Kidney epithelial cell (primary cell): Measurements from ENCODE around the gene LAMB2. TPM values are rescaled to one million over a fixed set of nuclear protein-coding genes. Genes with fewer than 3 reads are reported as not detected.
A peak's percentile ranks its signal among the peaks of the same experiment; 100 is the strongest.

Experiments
- DNase-seq: peaks from one replicate; pipeline ENCODE4 v3.0.0-alpha.2; 2010; ENCODE audit warnings: low read depth
- H3K27me3 ChIP-seq: 2 replicates; pipeline ENCODE4 v1.6.0; 2011; ENCODE audit warnings: low read length; ENCODE audit not compliant: control insufficient read depth, insufficient read depth
- H3K36me3 ChIP-seq: 2 replicates; pipeline ENCODE4 v1.5.1; 2011; ENCODE audit warnings: low read length; ENCODE audit not compliant: control insufficient read depth, insufficient read depth
- H3K4me3 ChIP-seq: 2 replicates; pipeline ENCODE4 v1.5.1; 2011; ENCODE audit warnings: low read depth, mild to moderate bottlenecking, control low read depth, low read length
- total RNA-seq: library from RNA; depleted of rRNA; stranded (reverse); fragments of >200 nt; gene quantifications from 2 replicates; pipeline ENCODE4 v1.2.3, GENCODE V29; 2015
- TF ChIP-seq, protein P1 (sequence below): IDR thresholded peaks from 2 replicates; pipeline ENCODE4 v1.5.1; 2011; ENCODE audit warnings: mild to moderate bottlenecking, moderate library complexity, low read length, control low read depth, inconsistent platforms; ENCODE audit not compliant: insufficient read depth, poor library complexity, severe bottlenecking

LAMB2 gene
- total RNA-seq, 1 donor from 2014 or later: 197 TPM

GRCh38 chr3:49104052-49104426 lies 28.8 kb downstream of the LAMB2 start:
- no peaks in the 10 kb centered on the region for H3K36me3 ChIP-seq
- no peaks in the 10 kb centered on the region for H3K27me3 ChIP-seq
- peak overlapping the region; percentile 76 for H3K4me3 ChIP-seq
- no peak for DNase-seq
- TF ChIP-seq, protein P1, sequence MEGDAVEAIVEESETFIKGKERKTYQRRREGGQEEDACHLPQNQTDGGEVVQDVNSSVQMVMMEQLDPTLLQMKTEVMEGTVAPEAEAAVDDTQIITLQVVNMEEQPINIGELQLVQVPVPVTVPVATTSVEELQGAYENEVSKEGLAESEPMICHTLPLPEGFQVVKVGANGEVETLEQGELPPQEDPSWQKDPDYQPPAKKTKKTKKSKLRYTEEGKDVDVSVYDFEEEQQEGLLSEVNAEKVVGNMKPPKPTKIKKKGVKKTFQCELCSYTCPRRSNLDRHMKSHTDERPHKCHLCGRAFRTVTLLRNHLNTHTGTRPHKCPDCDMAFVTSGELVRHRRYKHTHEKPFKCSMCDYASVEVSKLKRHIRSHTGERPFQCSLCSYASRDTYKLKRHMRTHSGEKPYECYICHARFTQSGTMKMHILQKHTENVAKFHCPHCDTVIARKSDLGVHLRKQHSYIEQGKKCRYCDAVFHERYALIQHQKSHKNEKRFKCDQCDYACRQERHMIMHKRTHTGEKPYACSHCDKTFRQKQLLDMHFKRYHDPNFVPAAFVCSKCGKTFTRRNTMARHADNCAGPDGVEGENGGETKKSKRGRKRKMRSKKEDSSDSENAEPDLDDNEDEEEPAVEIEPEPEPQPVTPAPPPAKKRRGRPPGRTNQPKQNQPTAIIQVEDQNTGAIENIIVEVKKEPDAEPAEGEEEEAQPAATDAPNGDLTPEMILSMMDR: no peak

DNA sequence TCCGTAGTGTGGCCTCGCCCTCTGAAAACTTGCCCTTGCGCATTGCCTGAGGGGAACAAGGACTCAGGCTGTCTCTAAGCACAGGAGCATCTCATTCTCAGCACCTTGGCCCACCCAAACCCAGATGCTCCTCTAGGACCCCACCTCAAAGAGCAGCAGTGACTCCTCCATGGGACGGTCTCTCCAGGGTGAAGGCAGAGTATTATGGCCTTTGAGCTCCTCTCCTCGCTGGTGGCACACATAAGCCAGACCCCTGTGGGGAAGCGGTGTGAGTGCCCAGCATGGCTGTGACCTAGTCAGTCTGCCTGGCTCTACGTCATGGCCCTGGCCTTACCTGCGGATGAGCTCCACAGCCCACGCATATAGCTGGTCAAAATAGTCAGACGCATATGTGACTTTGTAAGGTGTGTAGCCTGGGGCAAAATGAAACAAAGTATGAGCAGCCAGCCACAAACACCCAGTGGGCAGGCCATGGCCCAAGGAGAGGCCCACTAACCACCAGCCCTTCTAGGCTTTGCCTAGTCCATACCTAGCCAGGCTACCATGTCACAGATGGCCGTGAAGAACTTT lies 32.7 kb downstream of the LAMB2 start:
- TF ChIP-seq, protein P1: no peak
- DNase-seq: no peak
- no peaks in the 10 kb centered on the region for H3K27me3 ChIP-seq
- no peaks in the 10 kb centered on the region for H3K36me3 ChIP-seq
- no peak overlapping the region for H3K4me3 ChIP-seq

GRCh38 chr3:49098910-49099630 lies 33.8 kb downstream of the LAMB2 start:
- Histone ChIP-seq H3K27me3 (no peaks in the 10 kb centered on the region), H3K36me3 (no peaks in the 10 kb centered on the region), H3K4me3 (no peak overlapping the region)
- TF ChIP-seq, protein P1: no peak
- no peak for DNase-seq

DNA sequence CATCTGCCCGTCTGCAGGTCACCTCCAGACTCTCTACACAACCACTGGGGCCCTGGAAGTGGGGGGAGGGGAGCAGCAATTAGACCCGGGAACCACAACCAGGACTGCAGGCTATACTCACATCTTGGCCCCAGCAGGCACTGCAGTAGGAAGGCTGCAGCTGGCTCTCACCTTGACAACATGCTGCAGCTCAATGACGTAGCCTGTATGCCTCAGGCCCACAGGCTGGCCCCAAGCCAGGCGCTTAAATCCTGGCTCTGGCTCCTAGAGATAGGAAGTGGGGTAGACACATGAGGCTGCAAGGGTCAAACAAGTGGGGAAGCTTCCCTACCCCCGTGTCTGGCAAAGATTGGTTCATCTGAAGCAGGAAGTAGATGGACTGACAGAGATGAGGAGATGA lies 34.4 kb downstream of the LAMB2 start:
- no peak for DNase-seq
- no peaks in the 10 kb centered on the region for H3K36me3 ChIP-seq

GRCh38 chr3:49093853-49094767 lies 38.7 kb downstream of the LAMB2 start, which contains the start of gene QRICH1:
Gene QRICH1 (minus strand): TSS chr3:49094071. CDS start chr3:49077017, 17,054 bp downstream.
- Histone ChIP-seq H3K4me3 (peak within 1 kb of the TSS; percentile 54), H3K27me3 (no peaks in the 10 kb centered on the region), H3K36me3 (no peaks in the 10 kb centered on the region)
- peak; percentile 88 for DNase-seq
- TF ChIP-seq, protein P1: peak; percentile 69

More for the DNA sequence above, 34.4 kb downstream of the LAMB2 start:
- no peaks in the 10 kb centered on the region for H3K27me3 ChIP-seq
- TF ChIP-seq, protein P1: no peak
- H3K4me3 ChIP-seq: no peak overlapping the region
